Activated CD4-positive, alpha-beta T cell treated with anti-CD3 and anti-CD28 coated beads, Interleukin-2, amount 50 U/mL, for 1 hour (primary cell): ENCODE results near the gene LHPP.

Experiments used
- DNase-seq: peaks from one replicate; pipeline ENCODE4 v3.0.0-alpha.2; 2020

The LHPP gene

GRCh38 chr10:124559372-124560132 is 97.9 kb downstream of the LHPP start:
- DNase-seq = no peak

GRCh38 chr10:124560377-124561105 is 98.9 kb downstream of the LHPP start:
- DNase-seq = no peak

- no peak for DNase-seq
Measured at GRCh38 chr10:124561206-124561605, 99.6 kb downstream of the LHPP start.

- DNase-seq = no peak
Measured at GRCh38 chr10:124562425-124563060, 100.9 kb downstream of the LHPP start.

DNA sequence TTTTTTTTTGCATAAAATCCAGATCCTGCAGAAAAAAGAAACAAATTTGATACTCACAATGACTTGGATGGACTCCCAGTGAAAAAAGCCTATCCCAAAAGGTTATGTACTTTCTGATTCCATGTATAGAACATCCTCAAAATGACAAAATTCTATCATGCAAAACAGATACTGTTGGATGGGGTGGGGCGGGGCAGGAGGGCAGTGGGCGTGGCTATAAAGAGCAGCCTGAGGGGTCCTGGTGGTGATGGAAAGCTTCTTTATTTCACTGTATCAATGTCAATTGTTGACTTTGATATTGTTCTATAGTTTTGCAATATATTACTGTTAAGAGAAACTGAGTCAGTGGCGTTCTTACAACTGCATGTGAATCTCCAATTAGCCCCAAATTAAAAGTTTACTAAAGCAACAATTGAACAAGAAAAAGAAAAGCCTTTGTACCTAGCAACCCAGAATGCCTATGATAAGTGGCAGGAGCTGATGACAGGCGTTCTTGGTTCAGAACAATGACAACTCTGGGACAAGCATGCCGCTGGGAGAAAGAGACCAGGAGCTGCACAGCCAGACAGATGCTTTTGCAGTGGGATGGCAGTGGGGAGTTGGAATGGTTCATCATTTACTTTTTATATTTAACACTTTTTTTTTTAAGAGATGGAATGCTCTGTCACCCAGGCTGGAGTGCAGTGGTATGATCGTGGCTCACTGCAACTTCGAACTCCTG is 101.9 kb downstream of the LHPP start:
- no peak for DNase-seq

DNA sequence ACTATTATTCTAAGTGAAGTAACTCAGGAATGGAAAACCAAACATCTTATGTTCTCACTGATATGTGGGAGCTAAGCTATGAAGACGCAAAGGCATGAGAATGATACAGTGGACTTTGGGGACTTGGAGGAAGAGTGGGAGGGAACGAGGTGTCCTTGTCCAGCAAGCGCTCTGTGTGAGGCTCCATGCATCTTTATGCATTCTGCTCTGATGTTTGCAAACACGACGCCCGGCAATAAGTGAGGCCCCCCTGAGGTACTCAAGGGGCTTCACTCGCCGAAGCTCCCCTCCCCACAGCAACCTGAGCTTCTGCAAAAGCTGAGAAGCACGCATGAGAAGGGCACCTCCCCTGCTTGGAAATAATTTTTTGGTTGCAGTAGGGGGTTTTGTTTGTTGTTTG is 103.3 kb downstream of the LHPP start:
- no peak for DNase-seq

DNA sequence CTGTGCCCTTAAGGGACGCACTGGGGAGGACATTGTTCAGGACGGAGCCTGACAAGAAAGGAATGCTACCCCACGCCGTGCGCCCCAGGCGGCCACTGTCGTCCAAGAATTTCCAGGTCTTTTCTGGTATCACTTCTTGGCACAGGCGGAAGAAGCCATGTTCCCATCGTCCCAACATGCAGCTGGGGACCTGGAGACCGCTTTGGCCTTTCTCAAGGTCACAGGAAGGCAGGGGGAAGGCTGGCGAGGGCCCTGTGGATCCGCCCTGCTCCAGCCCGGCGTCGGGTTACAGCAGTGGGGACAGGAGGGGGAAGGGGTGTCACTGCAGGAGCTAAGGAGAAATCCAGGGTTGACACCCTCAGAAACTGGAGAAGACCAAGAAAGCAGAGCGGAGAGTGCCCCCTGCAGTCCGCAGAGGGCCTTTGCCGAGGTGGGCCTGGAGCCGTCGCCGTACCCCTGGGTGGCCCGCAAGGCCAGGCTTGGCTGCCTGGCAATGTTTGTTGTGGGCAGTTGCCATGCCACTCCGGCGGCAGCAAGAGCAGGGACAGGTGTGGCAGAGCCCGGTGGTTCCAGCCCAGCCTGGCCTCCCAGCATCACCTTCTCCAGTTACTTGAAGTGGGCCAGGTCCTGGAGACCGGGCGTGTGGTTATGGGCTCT is 104.1 kb downstream of the LHPP start:
- DNase-seq = no peak

- DNase-seq = no peak
Measured at GRCh38 chr10:124566222-124566888, 104.7 kb downstream of the LHPP start.

DNA sequence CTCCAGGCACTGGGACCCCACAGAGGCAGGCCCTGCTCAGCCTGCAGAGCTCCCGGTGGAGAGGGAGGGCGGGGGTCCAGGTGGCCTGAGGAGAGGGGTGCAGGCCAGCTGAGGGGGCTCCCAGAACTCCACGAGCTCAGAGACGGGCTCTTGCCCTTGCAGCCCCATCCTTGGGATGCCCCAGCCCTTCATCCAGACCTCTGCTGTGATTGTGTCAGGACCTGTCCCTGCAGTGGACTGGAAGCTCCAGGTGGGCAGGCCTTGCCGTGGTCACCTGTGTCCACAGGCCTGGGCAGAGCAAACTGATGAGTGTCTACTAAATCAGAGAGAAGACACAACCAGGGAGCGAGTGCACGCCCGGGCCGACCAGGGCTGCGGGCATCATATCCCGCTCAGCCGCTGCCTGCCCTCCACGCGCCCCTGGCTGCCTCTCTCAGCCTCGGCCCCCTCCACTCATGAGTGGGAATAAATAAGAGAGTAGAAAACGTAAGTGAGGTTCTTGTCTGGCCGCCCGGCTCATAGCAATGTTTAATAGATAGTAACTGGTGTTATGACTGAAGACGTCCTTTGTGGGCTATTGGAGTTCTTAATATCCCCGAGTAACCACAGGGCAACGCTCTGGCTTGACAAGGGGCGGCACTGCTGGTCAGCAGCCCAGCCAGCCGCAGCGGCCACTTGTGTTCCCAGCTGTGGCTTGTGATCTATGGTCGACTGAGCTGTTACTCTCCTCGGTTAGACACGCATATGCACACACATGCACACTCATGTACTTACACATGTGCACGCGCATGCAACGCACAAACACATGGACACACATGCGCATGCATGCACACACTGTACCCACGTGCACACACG is 105.6 kb downstream of the LHPP start:
- DNase-seq = no peak

- no peak for DNase-seq
Measured at GRCh38 chr10:124568339-124568738, 106.7 kb downstream of the LHPP start.

DNA sequence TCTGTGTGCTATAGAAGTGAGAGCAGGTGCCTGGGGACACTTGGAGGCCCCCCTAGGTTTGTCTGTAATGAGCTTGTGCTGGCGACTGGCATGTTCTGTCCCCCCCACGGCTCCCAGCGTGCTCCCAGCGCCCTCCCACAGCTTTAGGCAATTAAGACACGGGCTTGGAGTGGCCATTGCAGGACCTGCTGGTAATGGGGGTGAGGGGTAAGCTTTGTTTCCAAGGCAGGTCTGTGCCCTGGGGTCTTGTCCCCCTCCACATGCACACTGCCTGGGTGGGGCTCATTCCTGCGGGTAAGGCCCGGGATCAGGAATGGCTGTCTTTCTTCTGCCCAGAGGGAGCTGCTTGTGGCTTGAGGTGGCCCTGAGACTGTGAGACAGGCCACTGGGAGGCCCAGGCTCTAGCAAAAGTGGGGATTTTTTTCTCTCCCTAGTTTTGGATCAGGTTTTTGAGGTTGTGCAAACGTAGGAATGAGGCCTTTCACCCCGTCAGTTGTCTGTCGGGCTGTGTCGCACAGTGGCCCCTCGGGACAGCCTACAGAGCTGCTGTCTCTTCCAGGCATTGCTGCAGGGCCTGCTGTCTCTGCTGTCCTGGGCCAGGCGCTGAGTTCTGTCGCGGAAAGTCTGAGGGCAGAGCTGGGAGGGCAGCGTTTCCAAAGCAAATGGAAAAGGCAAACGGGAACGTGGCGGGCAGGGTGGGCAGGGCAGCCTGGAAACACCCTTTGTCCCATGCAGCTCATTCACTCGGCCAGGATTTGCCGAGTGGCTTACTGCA is 107.4 kb downstream of the LHPP start:
- no peak for DNase-seq

- DNase-seq = no peak
Measured at GRCh38 chr10:124569623-124570470, 108.2 kb downstream of the LHPP start.

- DNase-seq = no peak
Measured at GRCh38 chr10:124570646-124571045, 109.0 kb downstream of the LHPP start.

- no peak for DNase-seq
Measured at GRCh38 chr10:124572751-124573150, 111.1 kb downstream of the LHPP start.

- no peak for DNase-seq
Measured at GRCh38 chr10:124573726-124574455, 112.3 kb downstream of the LHPP start.

GRCh38 chr10:124574456-124575070 is 112.9 kb downstream of the LHPP start:
- DNase-seq = no peak

DNA sequence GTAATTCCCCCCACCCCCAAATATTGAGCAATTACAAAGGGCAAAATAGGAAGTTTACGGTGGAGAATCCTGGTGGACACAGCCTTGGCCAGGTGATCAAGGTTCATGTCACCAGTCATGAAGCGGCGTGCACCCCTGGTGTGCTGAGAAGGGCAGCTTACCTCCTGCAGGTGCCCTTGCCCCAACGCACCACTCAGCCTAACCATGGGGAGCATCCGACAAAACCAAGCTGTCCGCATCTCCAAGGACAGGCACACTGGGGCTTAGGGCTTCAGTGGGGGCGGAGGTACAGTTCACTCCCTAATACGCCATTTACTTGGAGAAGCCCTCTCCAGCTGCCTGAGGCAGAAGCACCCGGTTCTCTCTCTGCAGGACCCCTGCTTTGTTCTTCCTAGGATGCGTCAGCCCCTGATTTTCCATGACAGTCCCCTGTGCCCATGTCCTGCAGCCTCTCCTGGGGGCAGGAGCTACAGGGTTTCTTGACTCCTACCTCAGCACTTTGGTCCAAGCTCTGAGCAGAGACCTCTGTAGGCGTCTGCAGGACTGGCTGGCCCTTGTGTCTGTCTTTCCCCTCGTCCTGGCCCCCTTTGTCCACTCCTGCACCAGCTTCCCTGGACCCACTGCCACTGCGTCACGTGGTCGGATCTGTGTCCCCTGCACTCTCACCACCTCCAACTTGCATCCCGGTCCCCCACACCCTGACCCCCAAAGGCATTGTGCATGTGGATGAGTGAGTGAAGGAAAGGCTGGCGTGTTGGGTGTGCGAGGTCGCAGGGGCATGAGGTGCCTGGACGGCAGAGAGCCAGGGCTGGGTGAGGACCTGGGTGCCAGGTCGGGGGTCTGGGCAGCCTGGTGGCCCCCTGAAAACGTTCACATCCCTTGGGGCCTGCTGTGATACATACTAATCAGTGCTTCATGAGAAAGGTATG is 113.7 kb downstream of the LHPP start:
- no peak for DNase-seq
